ENCODE results near the gene NOXO1. TPM values are rescaled to one million over a fixed set of nuclear protein-coding genes. Genes with fewer than 3 reads are reported as not detected.

Gene NOXO1, protein sequence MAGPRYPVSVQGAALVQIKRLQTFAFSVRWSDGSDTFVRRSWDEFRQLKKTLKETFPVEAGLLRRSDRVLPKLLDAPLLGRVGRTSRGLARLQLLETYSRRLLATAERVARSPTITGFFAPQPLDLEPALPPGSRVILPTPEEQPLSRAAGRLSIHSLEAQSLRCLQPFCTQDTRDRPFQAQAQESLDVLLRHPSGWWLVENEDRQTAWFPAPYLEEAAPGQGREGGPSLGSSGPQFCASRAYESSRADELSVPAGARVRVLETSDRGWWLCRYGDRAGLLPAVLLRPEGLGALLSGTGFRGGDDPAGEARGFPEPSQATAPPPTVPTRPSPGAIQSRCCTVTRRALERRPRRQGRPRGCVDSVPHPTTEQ
- total RNA-seq (ENCODE audit: low replicate concordance) = 0.63 and 2.0 TPM in 2 replicates
- long read RNA-seq = 0 reads

DNA sequence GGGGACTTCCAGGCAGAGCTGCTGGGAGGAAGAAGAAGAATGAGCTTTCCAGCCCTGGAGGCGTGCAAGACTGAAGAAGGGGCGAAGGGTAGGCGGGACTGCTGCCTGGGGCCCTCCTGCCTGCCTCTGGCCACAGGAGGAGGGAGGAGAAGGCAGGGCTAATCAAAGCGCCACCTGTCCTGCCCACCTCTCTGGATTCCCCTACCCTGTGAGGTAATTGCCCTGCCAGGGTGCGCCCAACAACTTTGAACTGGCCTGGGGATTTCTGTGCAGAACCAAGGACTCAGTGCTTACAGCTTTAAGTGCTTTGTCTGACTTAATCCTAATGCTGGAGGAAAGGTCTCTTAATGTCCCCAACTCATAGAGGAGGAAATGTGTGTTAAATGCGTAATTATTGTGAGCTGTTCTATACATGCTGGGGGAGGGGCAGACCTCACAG, at the start of gene NOXO1:
TSS of gene NOXO1 (minus strand) at position 72 of the 439 bp plus-strand sequence. CDS start 290 bp downstream, outside the sequence.
- peak within 1 kb of the TSS; percentile 57 for H3K4me3 Mint-ChIP-seq
- peak within 1 kb of the TSS; percentile 56 for H3K27ac Mint-ChIP-seq
- peaks cover 11% of the 10 kb centered on the region for H3K4me1 Mint-ChIP-seq (ENCODE audit: unreplicated experiment)
- TF ChIP-seq, protein P1, sequence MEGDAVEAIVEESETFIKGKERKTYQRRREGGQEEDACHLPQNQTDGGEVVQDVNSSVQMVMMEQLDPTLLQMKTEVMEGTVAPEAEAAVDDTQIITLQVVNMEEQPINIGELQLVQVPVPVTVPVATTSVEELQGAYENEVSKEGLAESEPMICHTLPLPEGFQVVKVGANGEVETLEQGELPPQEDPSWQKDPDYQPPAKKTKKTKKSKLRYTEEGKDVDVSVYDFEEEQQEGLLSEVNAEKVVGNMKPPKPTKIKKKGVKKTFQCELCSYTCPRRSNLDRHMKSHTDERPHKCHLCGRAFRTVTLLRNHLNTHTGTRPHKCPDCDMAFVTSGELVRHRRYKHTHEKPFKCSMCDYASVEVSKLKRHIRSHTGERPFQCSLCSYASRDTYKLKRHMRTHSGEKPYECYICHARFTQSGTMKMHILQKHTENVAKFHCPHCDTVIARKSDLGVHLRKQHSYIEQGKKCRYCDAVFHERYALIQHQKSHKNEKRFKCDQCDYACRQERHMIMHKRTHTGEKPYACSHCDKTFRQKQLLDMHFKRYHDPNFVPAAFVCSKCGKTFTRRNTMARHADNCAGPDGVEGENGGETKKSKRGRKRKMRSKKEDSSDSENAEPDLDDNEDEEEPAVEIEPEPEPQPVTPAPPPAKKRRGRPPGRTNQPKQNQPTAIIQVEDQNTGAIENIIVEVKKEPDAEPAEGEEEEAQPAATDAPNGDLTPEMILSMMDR (conservative IDR thresholded peaks at IDR 0.05) = no peak
- no peaks in the 10 kb centered on the region for H3K9me3 Mint-ChIP-seq
- peaks cover 41% of the 10 kb centered on the region for H3K27me3 Mint-ChIP-seq
- H3K36me3 Mint-ChIP-seq = no peaks in the 10 kb centered on the region
- DNase-seq (ENCODE audit: extremely low spot score, unreplicated experiment) = no peak

DNA sequence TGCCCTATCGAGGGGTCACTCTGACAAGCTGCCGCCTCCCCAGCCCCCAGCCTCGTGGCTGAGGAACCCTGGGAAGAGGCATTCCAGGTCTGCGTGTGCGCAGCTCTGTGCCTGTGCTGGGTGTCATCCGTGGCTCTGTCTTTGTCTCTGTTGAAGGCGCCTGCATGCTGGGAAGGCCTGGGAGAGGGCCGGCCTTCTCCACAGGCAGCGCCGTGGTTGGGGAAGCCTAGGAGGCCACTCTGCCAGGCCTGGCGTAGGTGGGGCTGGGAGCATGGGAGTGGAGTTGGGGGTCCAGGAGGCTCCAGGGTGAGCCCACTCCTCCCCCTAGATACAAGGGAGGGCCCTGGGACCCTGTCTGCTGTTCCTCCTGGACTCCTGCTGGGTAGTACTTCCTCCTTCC, 48.8 kb upstream of the NOXO1 start:
- H3K9me3 Mint-ChIP-seq = no peaks in the 10 kb centered on the region
- no peak overlapping the region for H3K4me3 Mint-ChIP-seq
- no peak overlapping the region for H3K27ac Mint-ChIP-seq
- peaks cover 11% of the 10 kb centered on the region for H3K27me3 Mint-ChIP-seq
- TF ChIP-seq, protein P1 (conservative IDR thresholded peaks at IDR 0.05) = no peak
- no peak for DNase-seq (ENCODE audit: extremely low spot score, unreplicated experiment)
- peaks cover 4% of the 10 kb centered on the region for H3K4me1 Mint-ChIP-seq (ENCODE audit: unreplicated experiment)
- H3K36me3 Mint-ChIP-seq = no peaks in the 10 kb centered on the region

DNA sequence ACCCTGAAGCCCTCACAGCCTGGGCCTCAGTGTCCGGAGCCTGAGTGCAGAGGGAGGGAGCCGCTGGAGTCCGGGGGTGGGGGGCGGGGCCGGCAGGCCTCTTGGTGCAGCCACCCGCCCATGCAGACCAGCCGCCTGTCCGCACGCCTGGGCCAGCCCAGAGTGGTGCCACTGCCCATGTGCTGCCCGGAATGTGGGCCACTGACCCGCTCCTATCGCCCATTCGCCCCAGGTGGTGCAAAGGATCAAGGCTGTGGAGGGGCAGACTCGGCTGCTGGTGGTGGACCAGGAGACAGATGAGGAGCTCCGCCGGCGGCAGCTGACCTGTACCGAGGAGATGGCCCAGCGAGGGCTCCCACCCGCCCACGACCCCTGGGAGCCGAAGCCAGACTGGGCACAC, 48.1 kb upstream of the NOXO1 start:
- no peak overlapping the region for H3K4me3 Mint-ChIP-seq

DNA sequence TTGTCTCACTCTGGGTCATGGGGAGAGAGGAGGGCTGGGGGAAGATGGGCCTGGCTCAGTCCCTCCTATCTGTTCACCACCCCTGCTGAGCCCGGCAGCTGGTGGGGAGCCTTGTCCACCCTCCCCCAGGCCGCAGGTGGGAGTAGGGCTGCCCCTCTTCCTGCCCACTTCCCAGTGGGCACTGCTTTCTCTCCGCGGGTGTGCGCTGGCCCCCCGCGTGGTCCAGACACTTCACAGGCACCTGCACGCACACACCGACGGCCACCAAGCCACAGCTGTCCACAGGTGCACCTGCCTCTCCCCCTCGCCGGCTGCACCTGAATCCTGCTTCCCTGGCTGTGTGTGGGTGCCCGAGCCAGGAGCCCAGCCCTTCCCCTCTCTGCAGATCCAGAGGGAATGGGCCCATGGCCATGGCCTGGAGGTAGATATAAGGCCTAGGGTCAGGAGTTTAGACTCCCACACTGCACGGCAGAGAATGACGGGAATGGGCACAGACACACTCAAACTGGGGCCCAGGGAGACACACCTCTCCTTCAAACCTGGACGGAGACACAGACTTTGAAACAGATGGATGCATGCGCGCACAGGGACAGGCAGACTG, 47.5 kb upstream of the NOXO1 start:
- Mint-ChIP-seq H3K4me3 (no peak overlapping the region), H3K27ac (no peak overlapping the region), H3K9me3 (no peaks in the 10 kb centered on the region), H3K36me3 (no peaks in the 10 kb centered on the region), H3K27me3 (peaks cover 11% of the 10 kb centered on the region), H3K4me1 (ENCODE audit: unreplicated experiment) (peaks cover 8% of the 10 kb centered on the region)
- TF ChIP-seq, protein P1 (conservative IDR thresholded peaks at IDR 0.05) = no peak
- DNase-seq (ENCODE audit: extremely low spot score, unreplicated experiment) = no peak

More for the DNA sequence above, 48.1 kb upstream of the NOXO1 start:
- peaks cover 5% of the 10 kb centered on the region for H3K4me1 Mint-ChIP-seq (ENCODE audit: unreplicated experiment)
- DNase-seq (ENCODE audit: extremely low spot score, unreplicated experiment) = no peak
- H3K27ac Mint-ChIP-seq = no peak overlapping the region
- H3K27me3 Mint-ChIP-seq = peaks cover 11% of the 10 kb centered on the region
- H3K36me3 Mint-ChIP-seq = no peaks in the 10 kb centered on the region
- TF ChIP-seq, protein P1 (conservative IDR thresholded peaks at IDR 0.05) = no peak
- no peaks in the 10 kb centered on the region for H3K9me3 Mint-ChIP-seq

DNA sequence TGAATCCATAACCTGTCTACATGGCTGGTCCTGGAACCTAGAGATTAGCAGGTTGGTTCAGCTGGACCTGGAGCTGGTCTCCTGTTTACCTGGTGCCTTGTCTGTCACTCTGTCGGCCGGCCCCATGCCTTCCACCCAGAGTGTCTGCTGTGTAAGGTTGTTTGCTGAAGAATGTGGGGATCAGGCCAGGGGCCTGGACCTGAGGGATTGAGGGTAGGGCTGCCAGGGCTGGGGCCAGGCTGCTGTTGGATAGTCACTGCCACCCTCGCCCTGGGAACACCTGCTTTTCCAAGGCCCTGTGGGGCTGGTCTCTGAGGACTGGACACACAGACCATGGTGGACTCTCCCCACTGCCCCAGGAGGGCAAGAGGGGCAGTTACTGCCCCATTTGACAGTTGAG, 46.9 kb upstream of the NOXO1 start:
- TF ChIP-seq, protein P1 (conservative IDR thresholded peaks at IDR 0.05) = no peak
- Mint-ChIP-seq H3K27ac (no peak overlapping the region), H3K9me3 (no peaks in the 10 kb centered on the region), H3K4me3 (peak overlapping the region; percentile 87), H3K27me3 (peaks cover 14% of the 10 kb centered on the region), H3K4me1 (ENCODE audit: unreplicated experiment) (peaks cover 12% of the 10 kb centered on the region), H3K36me3 (no peaks in the 10 kb centered on the region)
- DNase-seq (ENCODE audit: extremely low spot score, unreplicated experiment) = no peak
